GM19043 (cell line): ENCODE results near the gene OSBPL2.

Experiments used
- ATAC-seq: cut with Tn5 transposase; IDR thresholded peaks from one replicate; pipeline ENCODE4 v1.9.1; 2021; ENCODE audit warnings: low read depth; ENCODE audit not compliant: unreplicated experiment

OSBPL2 gene

GRCh38 chr20:62219992-62220665 lies 18.2 kb upstream of the OSBPL2 start, which contains the start of gene HRH3:
Gene HRH3 (minus strand): TSS chr20:62220278. CDS start chr20:62219970, 308 bp downstream.
- no peak for ATAC-seq

GRCh38 chr20:62220666-62221568 lies 17.4 kb upstream of the OSBPL2 start:
- no peak for ATAC-seq

- no peak for ATAC-seq
Observed at GRCh38 chr20:62222266-62222850, 16.0 kb upstream of the OSBPL2 start.

- ATAC-seq = no peak
Observed at GRCh38 chr20:62222972-62223371, 15.3 kb upstream of the OSBPL2 start.

- ATAC-seq = no peak
Observed at GRCh38 chr20:62223571-62223970, 14.8 kb upstream of the OSBPL2 start.

GRCh38 chr20:62224113-62224855 lies 14.0 kb upstream of the OSBPL2 start:
- ATAC-seq = no peak

GRCh38 chr20:62225026-62225425 lies 13.3 kb upstream of the OSBPL2 start:
- no peak for ATAC-seq

GRCh38 chr20:62225820-62226635 lies 12.3 kb upstream of the OSBPL2 start:
- no peak for ATAC-seq

GRCh38 chr20:62226707-62227590 lies 11.4 kb upstream of the OSBPL2 start:
- no peak for ATAC-seq

GRCh38 chr20:62227591-62227976 lies 10.7 kb upstream of the OSBPL2 start:
- no peak for ATAC-seq

- no peak for ATAC-seq
Observed at GRCh38 chr20:62227977-62228958, 10.1 kb upstream of the OSBPL2 start.

- ATAC-seq = no peak
Observed at GRCh38 chr20:62228982-62229545, 9.3 kb upstream of the OSBPL2 start.

GRCh38 chr20:62229667-62230066 lies 8.7 kb upstream of the OSBPL2 start:
- no peak for ATAC-seq

GRCh38 chr20:62230276-62230675 lies 8.0 kb upstream of the OSBPL2 start:
- no peak for ATAC-seq

GRCh38 chr20:62230696-62231095 lies 7.6 kb upstream of the OSBPL2 start:
- ATAC-seq = no peak

- no peak for ATAC-seq
Observed at GRCh38 chr20:62231292-62231691, 7.0 kb upstream of the OSBPL2 start.

GRCh38 chr20:62232194-62232593 lies 6.1 kb upstream of the OSBPL2 start:
- ATAC-seq = no peak
